Esophagus muscularis mucosa (tissue), 4 donors: ENCODE data around the gene HGS. TPM values are rescaled to one million over a fixed set of nuclear protein-coding genes. Genes with fewer than 3 reads are reported as not detected.

Source experiments
- DNase-seq: peaks from one replicate; pipeline ENCODE4 v3.0.0-alpha.2; 2017; ENCODE audit errors: extremely low spot score
- H3K27ac ChIP-seq, 4 donors: fragments of 200-600 bp; sonication (generic); replicated peaks in 1 of 4; 1 replicate in 3 of 4; 2 replicates in 1 of 4; pipeline ENCODE4 v1.5.1; 2016 to 2019; ENCODE audit warnings: mild to moderate bottlenecking in 1 of 4
- H3K27me3 ChIP-seq, 4 donors: fragments of 200-600 bp; sonication (generic); one replicate each; pipeline versions ENCODE4 v1.5.1 to v1.6.0; 2016 to 2019
- H3K36me3 ChIP-seq, 4 donors: fragments of 200-600 bp; sonication (generic); one replicate each; pipeline ENCODE4 v1.5.1; 2016 to 2019
- H3K4me1 ChIP-seq, 4 donors: fragments of 200-600 bp; sonication (generic); one replicate each; pipeline ENCODE4 v1.5.1; 2016 to 2019
- H3K4me3 ChIP-seq, 4 donors: fragments of 200-600 bp; sonication (generic); 1 replicate in 2 of 4; 2 replicates in 2 of 4; pipeline ENCODE4 v1.5.1; 2016 to 2019; ENCODE audit warnings: mild to moderate bottlenecking in 4 of 4, moderate library complexity in 1 of 4
- H3K9me3 ChIP-seq, 4 donors: fragments of 200-600 bp; sonication (generic); 1 replicate in 3 of 4; 2 replicates in 1 of 4; pipeline ENCODE4 v1.5.1; 2016 to 2019
- EP300 ChIP-seq: sonication (generic); formaldehyde crosslinking; IDR thresholded peaks from one replicate; pipeline ENCODE4 v1.6.1; 2017; ENCODE audit warnings: antibody characterized with exemption
- POLR2A ChIP-seq: fragments of 450-650 bp; IDR thresholded peaks from one replicate; pipeline ENCODE4 v1.6.1; 2017; ENCODE audit warnings: antibody characterized with exemption, moderate library complexity, mild to moderate bottlenecking, low read depth
- POLR2AphosphoS5 ChIP-seq, 2 donors: sonication (generic); formaldehyde crosslinking; IDR thresholded peaks; one replicate each; pipeline ENCODE4 v1.6.1; 2017; ENCODE audit warnings: antibody characterized with exemption in 2 of 2
- WGBS: methylation state at CpG from one replicate; pipeline ENCODE4 v1.1.5; 2018; 5-methylcytosine and 5-hydroxymethylcytosine counted together
- intact Hi-C: fragments of 100-400 bp; cut with DNase I; formaldehyde crosslinking; loops from one replicate; pipeline ENCODE4 v1.15.1; 2023
- total RNA-seq, 4 donors: library from RNA; depleted of rRNA; stranded (reverse); fragments of >200 nt; gene quantifications; one replicate each; pipeline versions ENCODE4 v1.1.0 to v1.2.1, GENCODE V29; 2016
- TF ChIP-seq, protein P1 (sequence below), 3 experiments: fragments of 200-600 bp in 2 of 3; fragments of 450-650 bp in 1 of 3; sonication (generic) in 2 of 3; IDR thresholded peaks; one replicate each; pipeline ENCODE4 v1.5.1; 2017 to 2019; ENCODE audit warnings: antibody characterized with exemption in 3 of 3, mild to moderate bottlenecking in 2 of 3, moderate library complexity in 1 of 3

HGS gene
- total RNA-seq, 4 donors from 2014 or later: 47.8 to 99.1 (median 65.5) TPM

DNA sequence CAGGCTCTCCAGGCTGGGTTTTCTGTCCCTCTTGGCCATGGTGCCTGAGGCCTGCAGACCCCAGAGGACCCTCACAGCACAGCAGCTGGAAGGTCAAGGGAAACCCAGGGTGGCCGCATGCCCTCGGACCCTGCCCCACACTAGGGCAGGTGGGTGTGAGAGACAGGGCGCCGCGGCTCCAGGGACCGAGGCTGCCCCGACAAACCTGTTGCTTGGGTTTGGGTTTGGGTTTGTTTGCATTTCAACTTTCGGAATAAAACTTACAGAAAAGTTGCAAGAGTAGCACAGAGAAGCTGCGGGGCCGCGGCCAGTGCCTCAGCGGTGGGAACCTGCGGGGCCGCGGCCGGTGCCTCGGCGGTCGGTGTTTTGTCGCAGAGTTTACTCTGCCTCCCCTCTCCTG is 7.8 kb downstream of the HGS start:
- no peak for DNase-seq
- H3K9me3 ChIP-seq: no peaks in the 10 kb centered on the region
- no peaks in the 10 kb centered on the region for H3K27me3 ChIP-seq
- H3K4me1 ChIP-seq: peaks cover 0 to 3% (median 1%) of the 10 kb centered on the region in 4 donors
- no peak overlapping the region for H3K4me3 ChIP-seq
- no peak overlapping the region for H3K27ac ChIP-seq
- no peak for TF ChIP-seq POLR2AphosphoS5 (IDR thresholded peaks at IDR 0.05)
- no peak for TF ChIP-seq POLR2A
- TF ChIP-seq, protein P1, sequence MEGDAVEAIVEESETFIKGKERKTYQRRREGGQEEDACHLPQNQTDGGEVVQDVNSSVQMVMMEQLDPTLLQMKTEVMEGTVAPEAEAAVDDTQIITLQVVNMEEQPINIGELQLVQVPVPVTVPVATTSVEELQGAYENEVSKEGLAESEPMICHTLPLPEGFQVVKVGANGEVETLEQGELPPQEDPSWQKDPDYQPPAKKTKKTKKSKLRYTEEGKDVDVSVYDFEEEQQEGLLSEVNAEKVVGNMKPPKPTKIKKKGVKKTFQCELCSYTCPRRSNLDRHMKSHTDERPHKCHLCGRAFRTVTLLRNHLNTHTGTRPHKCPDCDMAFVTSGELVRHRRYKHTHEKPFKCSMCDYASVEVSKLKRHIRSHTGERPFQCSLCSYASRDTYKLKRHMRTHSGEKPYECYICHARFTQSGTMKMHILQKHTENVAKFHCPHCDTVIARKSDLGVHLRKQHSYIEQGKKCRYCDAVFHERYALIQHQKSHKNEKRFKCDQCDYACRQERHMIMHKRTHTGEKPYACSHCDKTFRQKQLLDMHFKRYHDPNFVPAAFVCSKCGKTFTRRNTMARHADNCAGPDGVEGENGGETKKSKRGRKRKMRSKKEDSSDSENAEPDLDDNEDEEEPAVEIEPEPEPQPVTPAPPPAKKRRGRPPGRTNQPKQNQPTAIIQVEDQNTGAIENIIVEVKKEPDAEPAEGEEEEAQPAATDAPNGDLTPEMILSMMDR (IDR thresholded peaks at IDR 0.05): no peak
- no peak for TF ChIP-seq EP300
- peaks cover 84 to 100% (median 100%) of the 10 kb centered on the region in 4 donors for H3K36me3 ChIP-seq
- 96% methylated on average over 20 of the region's 20 CpGs for WGBS
- intact Hi-C loops: no loop called here

DNA sequence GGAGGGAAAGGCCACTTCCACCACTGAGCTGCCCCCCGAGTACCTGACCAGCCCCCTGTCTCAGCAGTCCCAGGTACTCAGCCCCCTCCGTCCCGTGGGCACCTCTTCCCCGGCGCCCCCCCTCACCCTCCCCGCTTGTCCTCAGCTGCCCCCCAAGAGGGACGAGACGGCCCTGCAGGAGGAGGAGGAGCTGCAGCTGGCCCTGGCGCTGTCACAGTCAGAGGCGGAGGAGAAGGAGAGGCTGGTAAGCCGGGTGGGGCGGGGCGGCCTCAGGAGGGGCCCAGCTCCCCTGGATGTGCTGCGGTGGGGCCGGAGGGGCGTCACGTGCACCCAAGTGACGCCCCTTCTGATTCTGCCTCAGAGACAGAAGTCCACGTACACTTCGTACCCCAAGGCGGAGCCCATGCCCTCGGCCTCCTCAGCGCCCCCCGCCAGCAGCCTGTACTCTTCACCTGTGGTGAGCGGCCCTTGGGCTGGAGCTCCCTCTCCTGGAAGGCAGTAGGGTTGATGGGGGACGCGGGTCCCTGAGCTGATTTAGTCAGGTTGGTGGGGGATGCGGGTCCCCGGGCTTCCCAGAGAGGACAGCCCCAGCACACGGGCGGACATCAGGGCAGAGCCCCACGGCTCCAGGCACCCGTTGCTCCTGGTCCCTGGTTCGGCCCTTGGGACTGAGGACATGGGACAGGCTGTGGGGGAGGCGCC is 9.8 kb downstream of the HGS start:
- no peak for DNase-seq
- Histone ChIP-seq H3K4me3 (no peak overlapping the region), H3K4me1 (peaks cover 0 to 8% (median 0%) of the 10 kb centered on the region in 4 donors), H3K27ac (no peak overlapping the region), H3K36me3 (peaks cover 81 to 100% (median 100%) of the 10 kb centered on the region in 4 donors), H3K27me3 (no peaks in the 10 kb centered on the region), H3K9me3 (no peaks in the 10 kb centered on the region)
- intact Hi-C loops: no loop called here
- WGBS: 88% methylated on average over 13 of the region's 35 CpGs
- TF ChIP-seq POLR2AphosphoS5 (IDR thresholded peaks at IDR 0.05) (no peak), EP300 (no peak), POLR2A (no peak)
- TF ChIP-seq, protein P1 (IDR thresholded peaks at IDR 0.05): no peak

DNA sequence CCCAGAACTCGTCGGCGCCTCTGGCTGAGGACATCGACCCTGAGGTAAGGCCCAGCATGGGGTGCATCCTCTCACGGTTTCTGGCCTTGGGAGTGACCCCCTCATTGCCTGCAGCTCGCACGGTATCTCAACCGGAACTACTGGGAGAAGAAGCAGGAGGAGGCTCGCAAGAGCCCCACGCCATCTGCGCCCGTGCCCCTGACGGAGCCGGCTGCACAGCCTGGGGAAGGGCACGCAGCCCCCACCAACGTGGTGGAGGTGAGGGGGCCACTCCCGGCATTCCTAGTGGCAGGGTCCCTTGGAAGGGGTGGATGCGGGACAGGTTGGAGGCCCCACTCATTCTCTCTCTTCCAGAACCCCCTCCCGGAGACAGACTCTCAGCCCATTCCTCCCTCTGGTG is 11.0 kb downstream of the HGS start:
- Histone ChIP-seq H3K27ac (no peak overlapping the region), H3K4me3 (no peak overlapping the region), H3K27me3 (no peaks in the 10 kb centered on the region), H3K36me3 (peaks cover 75 to 100% (median 99%) of the 10 kb centered on the region in 4 donors), H3K9me3 (no peaks in the 10 kb centered on the region), H3K4me1 (peaks cover 0 to 8% (median 0%) of the 10 kb centered on the region in 4 donors)
- intact Hi-C loops: no loop called here
- 93% methylated on average over 17 of the region's 19 CpGs for WGBS
- TF ChIP-seq POLR2A: no peak
- TF ChIP-seq, protein P1 (IDR thresholded peaks at IDR 0.05): no peak
- no peak for TF ChIP-seq EP300
- no peak for TF ChIP-seq POLR2AphosphoS5 (IDR thresholded peaks at IDR 0.05)
- DNase-seq: no peak

DNA sequence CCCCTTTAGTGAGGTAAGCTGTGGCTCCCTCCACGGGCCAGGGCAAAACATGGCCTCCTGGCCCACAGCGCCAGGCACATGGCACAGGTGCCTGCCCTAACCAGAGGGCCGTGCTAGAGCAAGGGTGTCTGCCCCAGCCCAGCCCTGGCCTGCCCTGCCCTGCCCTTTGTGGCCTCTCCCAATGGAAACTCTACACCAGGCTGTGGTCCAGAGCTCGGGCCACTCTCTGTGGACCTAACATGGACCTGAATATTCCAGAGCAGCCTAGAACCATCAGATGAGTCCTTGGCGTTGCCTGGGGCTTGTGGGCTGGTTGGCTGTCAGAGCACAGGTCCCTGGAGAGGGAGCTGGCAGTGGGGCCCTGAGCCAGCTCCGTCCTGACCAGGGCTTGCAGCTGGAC is 11.4 kb downstream of the HGS start:
- WGBS: 87% methylated on average over 3 of the region's 6 CpGs
- Histone ChIP-seq H3K4me3 (no peak overlapping the region), H3K36me3 (peaks cover 75 to 100% (median 98%) of the 10 kb centered on the region in 4 donors), H3K27ac (no peak overlapping the region), H3K4me1 (peaks cover 0 to 8% (median under 1%) of the 10 kb centered on the region in 4 donors), H3K27me3 (no peaks in the 10 kb centered on the region), H3K9me3 (no peaks in the 10 kb centered on the region)
- intact Hi-C loops: no loop called here
- no peak for DNase-seq
- TF ChIP-seq, protein P1 (IDR thresholded peaks at IDR 0.05): no peak
- TF ChIP-seq EP300 (no peak), POLR2A (no peak), POLR2AphosphoS5 (IDR thresholded peaks at IDR 0.05) (no peak)
